RKO (cell line): ENCODE measurements around the gene AIF1.

ENCODE experiments used
- DNase-seq: peaks from one replicate; pipeline ENCODE4 v3.0.0-alpha.2; 2016; ENCODE audit warnings: low spot score

Gene AIF1

DNA sequence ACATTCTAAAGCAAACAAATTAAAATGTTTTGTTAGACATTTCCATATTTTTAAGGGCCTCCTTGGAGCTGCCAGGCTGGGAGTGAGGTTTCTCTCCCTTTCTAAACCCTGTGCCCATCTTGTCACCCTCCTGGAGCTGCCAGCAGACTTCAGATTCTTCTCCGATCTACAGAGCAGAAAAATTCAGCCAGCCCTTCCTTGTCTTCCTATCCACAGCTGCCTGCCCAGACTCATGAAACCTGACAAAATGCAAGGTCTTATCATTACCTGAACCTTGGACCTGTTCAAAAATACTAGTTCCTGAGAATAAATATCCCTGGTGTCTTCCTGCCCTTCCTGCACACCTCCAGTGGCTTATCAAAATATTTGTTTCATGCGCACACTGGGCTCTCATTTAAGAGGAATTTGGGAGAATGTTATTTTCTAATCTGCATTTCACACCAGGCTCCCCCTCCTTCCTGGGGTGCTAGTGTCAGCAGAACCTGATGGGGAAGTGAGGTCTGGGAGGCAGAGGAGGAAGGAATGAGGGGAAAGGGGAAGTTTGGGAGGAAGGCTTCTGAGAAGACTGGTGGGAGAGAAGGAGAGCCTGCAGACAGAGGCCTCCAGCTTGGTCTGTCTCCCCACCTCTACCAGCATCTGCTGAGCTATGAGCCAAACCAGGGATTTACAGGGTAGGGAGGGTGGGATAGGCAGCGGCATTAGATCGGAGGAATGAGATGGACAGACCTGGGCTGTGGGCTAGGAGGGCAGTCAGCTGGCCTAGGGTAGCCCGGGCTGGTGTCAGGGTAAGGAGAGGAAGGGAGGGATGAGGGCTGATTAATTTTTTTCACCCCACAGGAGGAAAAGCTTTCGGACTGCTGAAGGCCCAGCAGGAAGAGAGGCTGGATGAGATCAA lies at the start of gene AIF1:
Gene AIF1 (plus strand): TSS at position 551 of the 895 bp plus-strand sequence. CDS start 96 bp downstream, at position 647.
- no peak for DNase-seq

DNA sequence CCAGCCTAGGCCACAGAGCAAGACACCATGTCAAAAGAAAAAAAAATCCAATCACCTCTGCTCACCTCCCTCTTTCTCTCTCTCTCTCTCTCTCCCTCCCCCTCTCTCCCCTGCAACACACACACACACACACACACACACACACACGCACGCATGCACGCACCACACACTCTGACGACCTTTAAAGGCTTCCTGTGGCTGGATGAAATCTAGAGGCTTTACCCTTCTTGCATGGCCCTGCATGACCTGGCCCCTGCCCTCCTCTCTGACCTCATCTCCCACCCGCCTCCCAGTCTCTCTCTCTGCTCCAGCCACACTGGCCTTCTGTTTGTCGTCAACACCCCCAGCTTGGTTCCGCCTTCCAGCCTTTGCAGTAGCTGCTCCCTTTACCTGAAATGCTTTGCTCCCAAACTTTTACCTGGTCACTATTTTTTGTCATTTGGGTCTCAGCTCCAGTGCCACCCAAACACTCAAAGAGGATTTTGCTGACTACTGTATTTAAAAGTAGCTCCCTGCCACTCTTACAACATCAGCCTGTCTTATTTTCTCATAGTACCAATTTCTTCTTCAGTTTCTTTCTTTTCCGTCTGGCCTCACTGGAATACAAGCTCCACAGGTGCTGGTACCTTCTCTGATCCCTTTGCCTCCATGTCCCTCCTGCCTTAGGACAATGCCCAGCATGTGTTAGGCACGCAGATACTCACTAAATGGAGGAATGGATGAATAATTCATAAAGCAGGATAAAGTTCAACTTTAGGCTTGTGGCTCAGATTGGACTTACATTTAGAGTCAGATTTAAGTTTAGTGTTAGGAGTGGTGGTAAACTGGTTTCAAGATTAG lies 47.3 kb upstream of the AIF1 start:
- DNase-seq: no peak

DNA sequence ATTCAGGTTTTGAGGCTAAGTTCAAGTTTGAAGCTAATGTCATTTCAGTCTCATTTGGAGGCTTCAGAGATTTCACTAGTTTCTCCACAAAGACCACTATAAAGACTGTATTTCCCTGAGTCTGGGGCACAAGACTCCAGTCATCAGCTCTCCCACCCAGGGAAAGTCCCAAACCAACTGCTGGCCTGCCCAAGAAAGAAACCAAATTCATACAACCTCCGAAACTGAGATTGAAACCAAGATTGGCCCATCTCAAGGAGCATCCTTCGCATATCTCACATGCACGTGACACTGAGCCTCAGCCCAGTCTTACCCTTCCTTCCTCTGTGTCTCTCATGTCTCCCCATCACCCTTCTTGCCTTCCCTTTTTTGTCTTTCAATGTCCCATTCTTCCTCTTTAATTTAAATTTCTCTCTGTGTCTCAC lies 46.5 kb upstream of the AIF1 start:
- DNase-seq: no peak

DNA sequence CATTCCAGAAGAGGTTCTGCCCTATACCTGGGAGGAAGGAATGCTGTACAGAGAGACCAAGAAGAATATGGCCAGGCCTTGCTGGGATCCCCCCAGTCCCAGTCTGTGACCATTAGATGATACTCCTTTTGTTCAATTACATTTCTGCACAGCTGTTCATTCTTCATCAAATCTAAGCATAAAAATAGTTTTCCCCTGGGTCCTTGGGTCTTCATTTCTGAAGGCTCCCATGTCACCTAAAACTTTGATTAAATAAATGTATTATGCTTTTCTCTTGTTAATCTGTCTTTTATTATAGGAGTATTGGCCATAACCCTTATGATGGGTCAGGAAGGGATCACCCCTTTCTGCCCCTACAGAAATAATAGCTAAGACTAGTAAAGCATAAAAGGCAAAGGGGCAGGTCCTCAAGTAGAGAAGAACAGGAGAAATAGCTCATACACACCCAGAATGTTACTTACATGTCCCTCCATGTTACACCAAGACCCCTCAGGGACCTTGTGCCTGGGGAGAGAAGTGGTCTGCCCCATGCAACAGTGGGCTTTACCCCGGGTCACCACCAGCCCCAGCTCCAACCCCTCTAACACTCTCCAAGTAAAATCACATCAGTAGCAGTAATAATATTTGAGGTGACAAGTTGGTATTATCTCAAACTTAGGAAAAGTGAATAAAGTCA lies 45.0 kb upstream of the AIF1 start:
- no peak for DNase-seq

DNA sequence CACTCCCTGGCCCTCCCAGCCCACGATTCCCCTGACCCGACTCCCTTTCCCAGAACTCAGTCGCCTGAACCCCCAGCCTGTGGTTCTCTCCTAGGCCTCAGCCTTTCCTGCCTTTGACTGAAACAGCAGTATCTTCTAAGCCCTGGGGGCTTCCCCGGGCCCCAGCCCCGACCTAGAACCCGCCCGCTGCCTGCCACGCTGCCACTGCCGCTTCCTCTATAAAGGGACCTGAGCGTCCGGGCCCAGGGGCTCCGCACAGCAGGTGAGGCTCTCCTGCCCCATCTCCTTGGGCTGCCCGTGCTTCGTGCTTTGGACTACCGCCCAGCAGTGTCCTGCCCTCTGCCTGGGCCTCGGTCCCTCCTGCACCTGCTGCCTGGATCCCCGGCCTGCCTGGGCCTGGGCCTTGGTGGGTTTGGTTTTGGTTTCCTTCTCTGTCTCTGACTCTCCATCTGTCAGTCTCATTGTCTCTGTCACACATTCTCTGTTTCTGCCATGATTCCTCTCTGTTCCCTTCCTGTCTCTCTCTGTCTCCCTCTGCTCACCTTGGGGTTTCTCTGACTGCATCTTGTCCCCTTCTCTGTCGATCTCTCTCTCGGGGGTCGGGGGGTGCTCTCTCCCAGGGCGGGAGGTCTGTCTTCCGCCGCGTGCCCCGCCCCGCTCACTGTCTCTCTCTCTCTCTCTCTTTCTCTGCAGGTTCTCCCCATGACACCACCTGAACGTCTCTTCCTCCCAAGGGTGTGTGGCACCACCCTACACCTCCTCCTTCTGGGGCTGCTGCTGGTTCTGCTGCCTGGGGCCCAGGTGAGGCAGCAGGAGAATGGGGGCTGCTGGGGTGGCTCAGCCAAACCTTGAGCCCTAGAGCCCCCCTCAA lies 42.8 kb upstream of the AIF1 start, which contains the start of gene LTA:
Gene LTA (plus strand): TSS at position 249 of the 871 bp plus-strand sequence. CDS start 454 bp downstream, at position 703.
- no peak for DNase-seq

DNA sequence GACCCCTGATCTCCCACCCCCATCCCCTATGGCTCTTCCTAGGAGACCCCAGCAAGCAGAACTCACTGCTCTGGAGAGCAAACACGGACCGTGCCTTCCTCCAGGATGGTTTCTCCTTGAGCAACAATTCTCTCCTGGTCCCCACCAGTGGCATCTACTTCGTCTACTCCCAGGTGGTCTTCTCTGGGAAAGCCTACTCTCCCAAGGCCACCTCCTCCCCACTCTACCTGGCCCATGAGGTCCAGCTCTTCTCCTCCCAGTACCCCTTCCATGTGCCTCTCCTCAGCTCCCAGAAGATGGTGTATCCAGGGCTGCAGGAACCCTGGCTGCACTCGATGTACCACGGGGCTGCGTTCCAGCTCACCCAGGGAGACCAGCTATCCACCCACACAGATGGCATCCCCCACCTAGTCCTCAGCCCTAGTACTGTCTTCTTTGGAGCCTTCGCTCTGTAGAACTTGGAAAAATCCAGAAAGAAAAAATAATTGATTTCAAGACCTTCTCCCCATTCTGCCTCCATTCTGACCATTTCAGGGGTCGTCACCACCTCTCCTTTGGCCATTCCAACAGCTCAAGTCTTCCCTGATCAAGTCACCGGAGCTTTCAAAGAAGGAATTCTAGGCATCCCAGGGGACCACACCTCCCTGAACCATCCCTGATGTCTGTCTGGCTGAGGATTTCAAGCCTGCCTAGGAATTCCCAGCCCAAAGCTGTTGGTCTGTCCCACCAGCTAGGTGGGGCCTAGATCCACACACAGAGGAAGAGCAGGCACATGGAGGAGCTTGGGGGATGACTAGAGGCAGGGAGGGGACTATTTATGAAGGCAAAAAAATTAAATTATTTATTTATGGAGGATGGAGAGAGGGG lies 41.6 kb upstream of the AIF1 start:
- DNase-seq: no peak

DNA sequence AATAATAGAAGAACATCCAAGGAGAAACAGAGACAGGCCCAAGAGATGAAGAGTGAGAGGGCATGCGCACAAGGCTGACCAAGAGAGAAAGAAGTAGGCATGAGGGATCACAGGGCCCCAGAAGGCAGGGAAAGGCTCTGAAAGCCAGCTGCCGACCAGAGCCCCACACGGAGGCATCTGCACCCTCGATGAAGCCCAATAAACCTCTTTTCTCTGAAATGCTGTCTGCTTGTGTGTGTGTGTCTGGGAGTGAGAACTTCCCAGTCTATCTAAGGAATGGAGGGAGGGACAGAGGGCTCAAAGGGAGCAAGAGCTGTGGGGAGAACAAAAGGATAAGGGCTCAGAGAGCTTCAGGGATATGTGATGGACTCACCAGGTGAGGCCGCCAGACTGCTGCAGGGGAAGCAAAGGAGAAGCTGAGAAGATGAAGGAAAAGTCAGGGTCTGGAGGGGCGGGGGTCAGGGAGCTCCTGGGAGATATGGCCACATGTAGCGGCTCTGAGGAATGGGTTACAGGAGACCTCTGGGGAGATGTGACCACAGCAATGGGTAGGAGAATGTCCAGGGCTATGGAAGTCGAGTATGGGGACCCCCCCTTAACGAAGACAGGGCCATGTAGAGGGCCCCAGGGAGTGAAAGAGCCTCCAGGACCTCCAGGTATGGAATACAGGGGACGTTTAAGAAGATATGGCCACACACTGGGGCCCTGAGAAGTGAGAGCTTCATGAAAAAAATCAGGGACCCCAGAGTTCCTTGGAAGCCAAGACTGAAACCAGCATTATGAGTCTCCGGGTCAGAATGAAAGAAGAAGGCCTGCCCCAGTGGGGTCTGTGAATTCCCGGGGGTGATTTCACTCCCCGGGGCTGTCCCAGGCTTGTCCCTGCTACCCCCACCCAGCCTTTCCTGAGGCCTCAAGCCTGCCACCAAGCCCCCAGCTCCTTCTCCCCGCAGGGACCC lies 40.6 kb upstream of the AIF1 start:
- DNase-seq: no peak

DNA sequence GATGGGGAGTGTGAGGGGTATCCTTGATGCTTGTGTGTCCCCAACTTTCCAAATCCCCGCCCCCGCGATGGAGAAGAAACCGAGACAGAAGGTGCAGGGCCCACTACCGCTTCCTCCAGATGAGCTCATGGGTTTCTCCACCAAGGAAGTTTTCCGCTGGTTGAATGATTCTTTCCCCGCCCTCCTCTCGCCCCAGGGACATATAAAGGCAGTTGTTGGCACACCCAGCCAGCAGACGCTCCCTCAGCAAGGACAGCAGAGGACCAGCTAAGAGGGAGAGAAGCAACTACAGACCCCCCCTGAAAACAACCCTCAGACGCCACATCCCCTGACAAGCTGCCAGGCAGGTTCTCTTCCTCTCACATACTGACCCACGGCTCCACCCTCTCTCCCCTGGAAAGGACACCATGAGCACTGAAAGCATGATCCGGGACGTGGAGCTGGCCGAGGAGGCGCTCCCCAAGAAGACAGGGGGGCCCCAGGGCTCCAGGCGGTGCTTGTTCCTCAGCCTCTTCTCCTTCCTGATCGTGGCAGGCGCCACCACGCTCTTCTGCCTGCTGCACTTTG lies 39.6 kb upstream of the AIF1 start, which contains the start of gene TNF:
Gene TNF (plus strand): TSS at position 231 of the 567 bp plus-strand sequence. CDS start 177 bp downstream, at position 408.
- no peak for DNase-seq

DNA sequence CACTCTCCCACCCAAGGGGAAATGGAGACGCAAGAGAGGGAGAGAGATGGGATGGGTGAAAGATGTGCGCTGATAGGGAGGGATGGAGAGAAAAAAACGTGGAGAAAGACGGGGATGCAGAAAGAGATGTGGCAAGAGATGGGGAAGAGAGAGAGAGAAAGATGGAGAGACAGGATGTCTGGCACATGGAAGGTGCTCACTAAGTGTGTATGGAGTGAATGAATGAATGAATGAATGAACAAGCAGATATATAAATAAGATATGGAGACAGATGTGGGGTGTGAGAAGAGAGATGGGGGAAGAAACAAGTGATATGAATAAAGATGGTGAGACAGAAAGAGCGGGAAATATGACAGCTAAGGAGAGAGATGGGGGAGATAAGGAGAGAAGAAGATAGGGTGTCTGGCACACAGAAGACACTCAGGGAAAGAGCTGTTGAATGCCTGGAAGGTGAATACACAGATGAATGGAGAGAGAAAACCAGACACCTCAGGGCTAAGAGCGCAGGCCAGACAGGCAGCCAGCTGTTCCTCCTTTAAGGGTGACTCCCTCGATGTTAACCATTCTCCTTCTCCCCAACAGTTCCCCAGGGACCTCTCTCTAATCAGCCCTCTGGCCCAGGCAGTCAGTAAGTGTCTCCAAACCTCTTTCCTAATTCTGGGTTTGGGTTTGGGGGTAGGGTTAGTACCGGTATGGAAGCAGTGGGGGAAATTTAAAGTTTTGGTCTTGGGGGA lies 38.9 kb upstream of the AIF1 start:
- DNase-seq: no peak

DNA sequence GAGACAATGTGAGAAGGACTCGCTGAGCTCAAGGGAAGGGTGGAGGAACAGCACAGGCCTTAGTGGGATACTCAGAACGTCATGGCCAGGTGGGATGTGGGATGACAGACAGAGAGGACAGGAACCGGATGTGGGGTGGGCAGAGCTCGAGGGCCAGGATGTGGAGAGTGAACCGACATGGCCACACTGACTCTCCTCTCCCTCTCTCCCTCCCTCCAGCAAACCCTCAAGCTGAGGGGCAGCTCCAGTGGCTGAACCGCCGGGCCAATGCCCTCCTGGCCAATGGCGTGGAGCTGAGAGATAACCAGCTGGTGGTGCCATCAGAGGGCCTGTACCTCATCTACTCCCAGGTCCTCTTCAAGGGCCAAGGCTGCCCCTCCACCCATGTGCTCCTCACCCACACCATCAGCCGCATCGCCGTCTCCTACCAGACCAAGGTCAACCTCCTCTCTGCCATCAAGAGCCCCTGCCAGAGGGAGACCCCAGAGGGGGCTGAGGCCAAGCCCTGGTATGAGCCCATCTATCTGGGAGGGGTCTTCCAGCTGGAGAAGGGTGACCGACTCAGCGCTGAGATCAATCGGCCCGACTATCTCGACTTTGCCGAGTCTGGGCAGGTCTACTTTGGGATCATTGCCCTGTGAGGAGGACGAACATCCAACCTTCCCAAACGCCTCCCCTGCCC lies 38.0 kb upstream of the AIF1 start:
- DNase-seq: no peak

DNA sequence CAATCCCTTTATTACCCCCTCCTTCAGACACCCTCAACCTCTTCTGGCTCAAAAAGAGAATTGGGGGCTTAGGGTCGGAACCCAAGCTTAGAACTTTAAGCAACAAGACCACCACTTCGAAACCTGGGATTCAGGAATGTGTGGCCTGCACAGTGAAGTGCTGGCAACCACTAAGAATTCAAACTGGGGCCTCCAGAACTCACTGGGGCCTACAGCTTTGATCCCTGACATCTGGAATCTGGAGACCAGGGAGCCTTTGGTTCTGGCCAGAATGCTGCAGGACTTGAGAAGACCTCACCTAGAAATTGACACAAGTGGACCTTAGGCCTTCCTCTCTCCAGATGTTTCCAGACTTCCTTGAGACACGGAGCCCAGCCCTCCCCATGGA lies 37.5 kb upstream of the AIF1 start:
- no peak for DNase-seq

DNA sequence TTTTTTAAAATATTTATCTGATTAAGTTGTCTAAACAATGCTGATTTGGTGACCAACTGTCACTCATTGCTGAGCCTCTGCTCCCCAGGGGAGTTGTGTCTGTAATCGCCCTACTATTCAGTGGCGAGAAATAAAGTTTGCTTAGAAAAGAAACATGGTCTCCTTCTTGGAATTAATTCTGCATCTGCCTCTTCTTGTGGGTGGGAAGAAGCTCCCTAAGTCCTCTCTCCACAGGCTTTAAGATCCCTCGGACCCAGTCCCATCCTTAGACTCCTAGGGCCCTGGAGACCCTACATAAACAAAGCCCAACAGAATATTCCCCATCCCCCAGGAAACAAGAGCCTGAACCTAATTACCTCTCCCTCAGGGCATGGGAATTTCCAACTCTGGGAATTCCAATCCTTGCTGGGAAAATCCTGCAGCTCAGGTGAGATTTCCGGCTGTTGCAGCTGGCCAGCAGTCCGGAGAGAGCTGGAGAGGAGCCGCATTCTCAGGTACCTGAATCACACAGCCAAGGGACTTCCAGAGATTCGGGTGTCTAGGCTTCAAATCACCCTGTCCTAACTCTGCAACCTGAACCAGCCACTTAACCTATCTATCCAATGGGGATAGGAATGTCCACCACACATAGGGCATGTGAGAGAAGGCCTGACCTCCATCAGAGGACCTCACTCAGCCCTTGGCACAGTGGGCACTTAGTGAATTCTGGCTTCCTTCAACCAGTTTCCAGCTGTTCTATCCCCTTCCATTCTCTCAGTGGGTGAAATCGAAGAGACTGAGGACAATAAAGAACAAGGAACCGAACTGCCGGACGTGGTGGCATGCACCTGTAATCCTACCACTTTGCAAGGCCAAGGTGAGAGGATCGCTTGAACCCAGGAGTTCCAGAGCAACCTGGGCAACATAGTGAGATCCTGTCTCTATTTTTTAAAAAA lies 36.6 kb upstream of the AIF1 start:
- DNase-seq: no peak

DNA sequence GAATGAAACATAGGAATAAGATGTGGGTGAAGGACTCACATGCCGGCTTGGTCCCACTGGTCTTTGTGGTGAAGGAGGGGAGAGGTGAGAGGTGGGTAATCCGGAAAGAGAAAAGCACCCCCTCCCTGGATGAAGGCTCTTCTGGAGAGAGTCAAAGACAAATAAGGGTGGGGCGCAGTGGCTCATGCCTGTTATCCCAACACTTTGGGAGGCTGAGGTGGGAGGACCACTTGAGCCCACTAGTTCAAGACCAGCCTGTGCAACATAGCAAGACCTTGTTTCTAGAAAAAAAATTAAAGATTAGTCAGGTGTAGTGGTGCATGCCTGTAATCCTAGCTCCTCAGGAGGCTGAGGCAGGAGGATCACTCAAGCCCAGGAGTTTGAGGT lies 35.9 kb upstream of the AIF1 start:
- DNase-seq: no peak

DNA sequence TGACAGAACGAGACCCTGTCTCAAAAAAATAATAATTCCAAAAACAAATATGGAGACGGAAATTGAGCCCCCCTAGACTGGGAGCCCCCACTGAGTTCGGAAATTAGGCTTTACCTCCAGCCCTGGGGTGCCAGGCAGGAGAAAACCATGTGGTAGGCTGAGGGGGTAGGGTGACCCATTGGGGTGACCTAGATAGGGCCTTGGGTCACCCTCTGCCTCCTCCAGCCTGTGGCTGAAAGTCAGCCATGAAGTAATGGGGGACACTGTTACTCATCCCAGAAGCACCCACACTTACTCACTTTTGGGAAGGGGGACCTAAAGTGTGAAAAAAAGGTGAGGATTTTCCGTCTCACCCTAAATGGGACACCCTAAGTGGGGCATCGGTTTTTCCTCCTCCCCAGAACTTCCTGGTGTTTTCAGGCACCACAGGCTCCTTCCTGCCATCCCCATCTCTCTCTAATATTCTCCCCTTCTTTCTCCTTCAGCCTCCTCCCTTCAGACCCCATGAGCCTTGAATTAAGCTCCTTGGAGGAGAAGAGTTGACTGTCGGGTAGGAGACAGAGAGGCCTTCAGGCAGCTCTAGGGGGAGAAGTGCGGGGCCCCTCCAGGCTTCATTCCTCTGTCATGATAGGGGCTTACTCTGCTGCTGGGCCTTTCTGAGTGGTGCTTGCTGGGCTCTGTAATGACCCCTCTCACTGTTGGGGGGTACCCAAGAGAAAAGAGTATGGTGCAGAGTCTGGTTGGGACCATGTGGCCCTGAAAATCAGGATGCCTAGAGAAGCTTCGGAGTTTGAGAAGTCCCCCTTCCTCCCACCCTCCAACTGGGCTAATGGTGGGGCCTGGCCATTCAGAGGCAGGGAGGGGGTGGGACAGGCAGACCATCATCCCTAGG lies 35.2 kb upstream of the AIF1 start:
- DNase-seq: no peak

DNA sequence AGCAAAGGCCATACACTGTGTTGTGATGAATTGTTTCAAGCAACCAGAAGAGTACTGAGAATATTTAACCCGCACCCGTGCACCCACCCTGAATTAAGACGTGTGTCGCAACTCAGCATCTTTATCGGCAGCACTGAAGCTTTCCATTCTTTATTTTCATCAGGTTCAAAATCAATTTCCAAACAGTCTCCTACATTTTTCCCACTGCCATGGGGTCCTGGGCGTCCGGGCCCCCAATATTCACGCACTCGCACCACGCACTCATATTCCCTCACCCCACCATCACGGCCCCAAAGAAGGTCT lies 34.6 kb upstream of the AIF1 start:
- DNase-seq: no peak
